ENCODE measurements around the gene GPATCH8. TPM values are rescaled to one million over a fixed set of nuclear protein-coding genes. Genes with fewer than 3 reads are reported as not detected.

Gene GPATCH8
- 10 to 100 TPM; 13.2 to 23.2 (median 14.5) TPM for total RNA-seq
- polyA plus RNA-seq: 10 to 100 TPM in 1 of 2 donors, 1 to 10 TPM in 1; 9.8 to 10.5 TPM

DNA sequence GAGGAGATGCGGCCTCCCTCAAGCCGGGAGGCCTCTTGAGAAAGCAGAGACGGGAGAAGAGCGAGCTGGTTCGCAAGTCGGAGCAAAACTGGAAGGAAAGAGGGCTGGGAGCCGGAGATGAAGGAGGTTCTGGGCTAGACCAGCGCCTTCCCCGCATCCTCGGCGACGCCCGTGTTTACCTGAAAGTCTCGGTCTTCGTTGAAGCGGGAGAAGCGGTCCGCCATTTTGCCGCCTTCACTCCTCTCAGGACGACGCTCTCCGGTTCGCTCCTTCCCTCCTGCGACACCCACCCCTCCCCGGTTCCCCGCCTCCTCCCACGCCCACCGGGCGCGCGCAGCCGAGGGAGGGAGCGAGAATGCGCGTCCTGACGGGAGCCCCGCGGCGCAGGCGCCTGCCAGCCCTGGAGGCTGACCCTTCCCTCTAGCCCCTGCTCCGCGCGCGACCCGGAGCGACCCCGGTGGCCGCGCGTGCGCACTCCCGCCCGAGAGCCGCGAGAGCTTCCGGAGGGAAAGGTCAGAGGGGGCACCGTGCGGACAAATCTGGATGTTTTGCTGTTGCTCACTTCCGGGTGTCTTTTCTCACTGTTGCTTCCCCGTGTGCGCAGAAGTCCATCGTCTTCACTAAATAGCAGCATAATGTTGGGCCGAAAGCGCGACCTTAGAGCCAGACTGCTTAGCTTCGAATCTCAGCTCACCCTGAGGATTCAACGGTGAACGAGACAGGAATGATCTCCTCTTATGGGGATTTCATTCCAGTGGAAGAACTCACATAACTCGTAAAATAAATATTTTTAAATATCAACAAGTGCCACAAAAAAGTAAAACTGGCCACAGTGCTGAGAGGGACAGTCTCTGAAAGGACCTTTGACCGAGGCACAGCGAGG is at the start of gene GPATCH8:
TSS of gene GPATCH8 (minus strand) at position 260 of the 883 bp plus-strand sequence. CDS start at position 224, 36 bp downstream.
- Histone ChIP-seq H3K27ac (peak within 1 kb of the TSS; percentile 66 to 90 (median 78)), H3K36me3 (no peaks in the 10 kb centered on the region), H3K27me3 (no peaks in the 10 kb centered on the region), H3K4me3 (peak within 1 kb of the TSS; percentile 69 to 88 (median 83)), H3K4me1 (peaks cover 0 to 24% (median 24%) of the 10 kb centered on the region in 3 donors), H3K9me3 (no peaks in the 10 kb centered on the region)
- FAIRE-seq (no peak), DNase-seq (peak; percentile 93 to 98 (median 94)), ATAC-seq (peak; percentile 96 to 99 (median 97))
- TF ChIP-seq, protein P1, sequence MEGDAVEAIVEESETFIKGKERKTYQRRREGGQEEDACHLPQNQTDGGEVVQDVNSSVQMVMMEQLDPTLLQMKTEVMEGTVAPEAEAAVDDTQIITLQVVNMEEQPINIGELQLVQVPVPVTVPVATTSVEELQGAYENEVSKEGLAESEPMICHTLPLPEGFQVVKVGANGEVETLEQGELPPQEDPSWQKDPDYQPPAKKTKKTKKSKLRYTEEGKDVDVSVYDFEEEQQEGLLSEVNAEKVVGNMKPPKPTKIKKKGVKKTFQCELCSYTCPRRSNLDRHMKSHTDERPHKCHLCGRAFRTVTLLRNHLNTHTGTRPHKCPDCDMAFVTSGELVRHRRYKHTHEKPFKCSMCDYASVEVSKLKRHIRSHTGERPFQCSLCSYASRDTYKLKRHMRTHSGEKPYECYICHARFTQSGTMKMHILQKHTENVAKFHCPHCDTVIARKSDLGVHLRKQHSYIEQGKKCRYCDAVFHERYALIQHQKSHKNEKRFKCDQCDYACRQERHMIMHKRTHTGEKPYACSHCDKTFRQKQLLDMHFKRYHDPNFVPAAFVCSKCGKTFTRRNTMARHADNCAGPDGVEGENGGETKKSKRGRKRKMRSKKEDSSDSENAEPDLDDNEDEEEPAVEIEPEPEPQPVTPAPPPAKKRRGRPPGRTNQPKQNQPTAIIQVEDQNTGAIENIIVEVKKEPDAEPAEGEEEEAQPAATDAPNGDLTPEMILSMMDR (IDR thresholded peaks at IDR 0.05): no peak
- intact Hi-C loops (cut with DNase I): no loop called here
- 3% methylated on average over 57 to 71 of the region's 71 CpGs for WGBS, 2 donors

DNA sequence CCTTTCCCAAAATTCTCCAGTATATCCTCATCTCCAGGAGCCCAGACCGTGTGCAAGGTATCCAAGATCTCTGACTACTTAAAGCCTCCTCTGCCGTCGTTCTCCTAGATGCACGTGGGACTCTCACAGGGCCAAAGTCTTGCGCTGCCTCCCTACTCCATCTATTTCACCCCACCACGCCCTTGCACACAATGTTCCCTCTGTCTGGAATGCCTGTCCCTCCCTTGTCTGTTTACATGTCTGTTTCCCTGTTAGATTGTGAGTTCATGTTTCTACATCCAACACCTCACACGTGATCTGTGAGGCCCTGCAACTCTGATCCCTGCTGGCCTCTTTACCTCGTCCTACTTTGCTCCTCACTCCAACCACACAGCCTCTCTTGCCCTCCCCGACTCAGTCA is 49.2 kb upstream of the GPATCH8 start:
- TF ChIP-seq, protein P1 (IDR thresholded peaks at IDR 0.05): no peak
- no peak for DNase-seq
- WGBS, 2 donors: 54 to 61% methylated on average over 9 of the region's 9 CpGs
- intact Hi-C loops (cut with DNase I): no loop called here
- H3K27ac ChIP-seq: no peak overlapping the region
- H3K36me3 ChIP-seq: no peaks in the 10 kb centered on the region
- H3K4me1 ChIP-seq: no peaks in the 10 kb centered on the region
- H3K27me3 ChIP-seq: no peaks in the 10 kb centered on the region
- no peak for FAIRE-seq
- H3K4me3 ChIP-seq: no peak overlapping the region
- ATAC-seq: no peak
- H3K9me3 ChIP-seq: no peaks in the 10 kb centered on the region

DNA sequence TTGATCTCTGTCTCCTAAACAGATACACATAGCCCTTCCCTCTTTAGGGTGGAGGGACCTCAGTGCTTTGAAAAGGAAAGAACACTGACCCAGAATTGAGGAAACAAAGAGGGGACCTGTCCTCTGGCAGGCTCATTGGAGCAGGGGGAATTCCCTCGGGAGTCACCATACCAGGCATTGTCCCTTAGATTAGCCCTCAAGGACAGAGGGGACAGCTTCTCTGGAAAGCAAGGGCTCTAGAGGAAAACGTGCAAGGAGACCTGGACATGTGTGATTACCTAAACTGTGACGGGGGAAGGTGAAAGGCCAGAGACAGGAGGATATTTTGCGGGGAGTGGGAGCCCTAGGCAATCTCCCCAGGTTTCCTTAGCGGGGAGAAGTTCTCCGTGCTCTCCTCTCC is 46.5 kb upstream of the GPATCH8 start:
- H3K4me3 ChIP-seq: no peak overlapping the region
- H3K27me3 ChIP-seq: no peaks in the 10 kb centered on the region
- TF ChIP-seq, protein P1 (IDR thresholded peaks at IDR 0.05): no peak
- no peaks in the 10 kb centered on the region for H3K9me3 ChIP-seq
- 38 to 49% methylated on average over 6 of the region's 6 CpGs for WGBS, 2 donors
- ATAC-seq (peak in 1 of 4 donors; percentile 16), FAIRE-seq (no peak), DNase-seq (no peak)
- H3K27ac ChIP-seq: no peak overlapping the region
- no peaks in the 10 kb centered on the region for H3K4me1 ChIP-seq
- H3K36me3 ChIP-seq: no peaks in the 10 kb centered on the region
- intact Hi-C loops (cut with DNase I): no loop called here

DNA sequence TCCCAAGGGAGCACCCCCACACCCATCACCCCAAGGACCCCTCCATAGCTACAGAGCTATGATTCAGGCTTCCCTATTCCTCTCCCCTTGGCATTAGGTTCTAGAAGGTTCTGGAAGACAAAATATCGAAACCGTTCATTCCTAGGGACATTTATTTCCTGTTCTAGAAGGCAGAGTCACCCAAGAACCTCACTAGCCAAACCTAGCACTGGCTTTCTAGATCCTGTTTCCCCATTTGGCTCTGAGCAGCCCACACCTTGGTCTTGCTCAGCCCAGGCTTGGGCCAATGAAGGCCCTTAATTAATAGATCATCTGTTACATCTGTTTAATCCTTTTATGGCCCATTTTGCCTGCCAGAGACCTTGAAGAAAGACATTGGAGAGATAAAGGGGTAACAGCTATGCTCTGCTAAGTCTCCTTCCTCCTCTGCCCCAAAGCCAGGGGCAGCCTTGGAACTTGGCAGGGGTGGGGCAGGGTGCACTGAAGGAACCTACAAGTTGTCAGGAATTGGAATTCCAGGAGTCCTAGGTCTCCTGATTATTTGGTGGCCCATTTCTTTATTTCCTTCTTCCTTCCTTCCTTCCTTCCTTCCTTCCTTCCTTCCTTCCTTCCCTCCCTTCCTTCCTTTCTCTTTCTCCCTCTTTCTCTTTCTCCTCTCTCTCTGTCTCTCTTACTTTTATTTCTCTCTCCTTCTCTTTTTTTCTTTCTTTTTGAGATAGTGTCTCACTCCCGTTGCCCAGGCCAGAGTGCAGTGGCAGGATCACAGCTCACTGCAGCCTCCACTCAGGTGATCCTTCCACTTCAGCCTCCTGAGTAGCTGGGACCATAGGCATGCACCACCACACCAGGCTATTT is 45.4 kb upstream of the GPATCH8 start:
- Histone ChIP-seq H3K27ac (no peak overlapping the region), H3K4me1 (no peaks in the 10 kb centered on the region), H3K9me3 (no peaks in the 10 kb centered on the region), H3K4me3 (no peak overlapping the region), H3K27me3 (no peaks in the 10 kb centered on the region), H3K36me3 (no peaks in the 10 kb centered on the region)
- no peak for DNase-seq
- intact Hi-C loops (cut with DNase I): no loop called here
- TF ChIP-seq, protein P1 (IDR thresholded peaks at IDR 0.05): no peak
- no peak for FAIRE-seq
- 62 to 78% methylated on average over 3 of the region's 3 CpGs for WGBS, 2 donors
- peak in 1 of 4 donors; percentile 39 for ATAC-seq

All from pancreas (tissue), 10 donors.